HepG2 (cell line): ENCODE data around the gene BOD1L1.

Experiments used
- EP300 ChIP-seq, 3 experiments: sonication (generic) in 1 of 3; formaldehyde crosslinking in 1 of 3; IDR thresholded peaks; 2 replicates each; pipeline versions ENCODE4 v1.5.1 to v1.6.1; 2011 to 2020; ENCODE audit warnings: low read depth in 2 of 3, low read length in 2 of 3, borderline replicate concordance in 1 of 3, improper control_type of control experiment in 1 of 3, mild to moderate bottlenecking in 1 of 3, missing genetic modification reagents in 1 of 3, moderate library complexity in 1 of 3
- EZH2 ChIP-seq: conservative IDR thresholded peaks from 2 replicates; pipeline ENCODE4 v1.6.1; 2012; ENCODE audit warnings: mild to moderate bottlenecking, low read depth, low read length, moderate library complexity
- HNRNPH1 ChIP-seq: fragments of 200-400 bp; formaldehyde crosslinking; optimal IDR thresholded peaks from 2 replicates; pipeline ENCODE3; 2017; ENCODE audit warnings: mild to moderate bottlenecking, low read depth, low read length
- JUNB ChIP-seq: sonication (generic); formaldehyde crosslinking; IDR thresholded peaks from 2 replicates; pipeline ENCODE4 v1.8.0; 2022; ENCODE audit warnings: missing genetic modification reagents, mild to moderate bottlenecking, borderline replicate concordance
- KDM5A ChIP-seq: fragments of 200-600 bp; sonication (generic); IDR thresholded peaks from 2 replicates; pipeline ENCODE4 v1.7.0; 2018; ENCODE audit warnings: antibody characterized with exemption, mild to moderate bottlenecking, low read length, borderline replicate concordance
- ONECUT2 ChIP-seq: sonication (generic); formaldehyde crosslinking; IDR thresholded peaks from 2 replicates; pipeline ENCODE4 v1.4.0; 2020; ENCODE audit warnings: missing genetic modification reagents
- POLR2A ChIP-seq, 2 experiments: IDR thresholded peaks; 2 replicates each; pipeline ENCODE4 v1.6.1; 2011; ENCODE audit warnings: low read depth in 2 of 2, low read length in 2 of 2, mild to moderate bottlenecking in 1 of 2, moderate library complexity in 1 of 2; ENCODE audit not compliant: insufficient read depth in 1 of 2
- RAD21 ChIP-seq: fragments of 450-650 bp; formaldehyde crosslinking; IDR thresholded peaks from 2 replicates; pipeline ENCODE4 v1.5.0; 2020; ENCODE audit warnings: mild to moderate bottlenecking
- ZNF496 ChIP-seq: sonication (generic); formaldehyde crosslinking; IDR thresholded peaks from 2 replicates; pipeline ENCODE4 v1.8.1; 2023; ENCODE audit warnings: mild to moderate bottlenecking, moderate library complexity, missing genetic modification reagents; ENCODE audit not compliant: insufficient replicate concordance
- TF ChIP-seq, protein P1 (sequence below): sonication (generic); formaldehyde crosslinking; IDR thresholded peaks from 2 replicates; pipeline ENCODE4 v1.5.0; 2020; ENCODE audit warnings: mild to moderate bottlenecking, missing genetic modification reagents
- TF ChIP-seq, protein P2 (sequence below): sonication (generic); formaldehyde crosslinking; IDR thresholded peaks from 2 replicates; pipeline ENCODE4 v1.5.0; 2020; ENCODE audit warnings: mild to moderate bottlenecking, missing genetic modification reagents, moderate library complexity

DNA sequence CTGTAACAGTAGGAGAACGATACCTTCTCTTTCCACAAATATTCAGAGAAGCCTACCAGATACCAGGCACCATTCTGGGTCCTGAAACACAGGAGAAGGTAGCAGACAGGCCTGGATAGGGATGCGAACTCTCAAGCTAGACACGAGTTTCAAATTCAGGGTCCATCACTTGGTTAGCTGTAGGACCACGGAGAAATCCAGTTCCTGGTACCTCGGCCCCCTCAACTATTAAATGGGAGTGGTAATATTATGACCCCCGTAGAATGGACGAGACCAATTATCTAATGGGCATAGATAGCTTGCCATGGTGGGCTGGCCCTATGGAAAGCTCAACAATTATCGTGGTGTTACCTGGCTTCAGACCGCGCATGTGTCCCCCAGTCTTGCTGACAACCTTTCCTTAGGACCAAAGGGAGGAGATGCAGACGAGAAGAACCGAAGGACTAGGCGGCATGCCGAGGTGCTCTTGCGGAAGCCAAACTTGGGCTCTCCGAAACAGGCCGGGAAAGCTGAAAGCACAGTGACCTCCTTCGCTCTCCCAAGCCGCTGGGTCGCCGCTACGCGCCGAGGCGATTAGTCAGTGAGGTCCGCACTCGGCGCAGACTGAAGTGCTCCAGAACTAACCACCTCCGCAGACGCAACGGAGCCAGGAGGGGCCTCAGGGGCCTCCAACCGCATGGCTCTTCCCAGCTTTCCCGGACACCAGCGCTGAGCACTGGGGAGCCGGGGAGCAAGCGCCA, 102.9 kb downstream of the BOD1L1 start:
- no peak for TF ChIP-seq ONECUT2 (CRISPR knock-in tag)
- TF ChIP-seq ZNF496: no peak
- TF ChIP-seq EZH2: no peak
- no peak for TF ChIP-seq JUNB (CRISPR knock-in tag)
- no peak for TF ChIP-seq HNRNPH1
- TF ChIP-seq, protein P1, sequence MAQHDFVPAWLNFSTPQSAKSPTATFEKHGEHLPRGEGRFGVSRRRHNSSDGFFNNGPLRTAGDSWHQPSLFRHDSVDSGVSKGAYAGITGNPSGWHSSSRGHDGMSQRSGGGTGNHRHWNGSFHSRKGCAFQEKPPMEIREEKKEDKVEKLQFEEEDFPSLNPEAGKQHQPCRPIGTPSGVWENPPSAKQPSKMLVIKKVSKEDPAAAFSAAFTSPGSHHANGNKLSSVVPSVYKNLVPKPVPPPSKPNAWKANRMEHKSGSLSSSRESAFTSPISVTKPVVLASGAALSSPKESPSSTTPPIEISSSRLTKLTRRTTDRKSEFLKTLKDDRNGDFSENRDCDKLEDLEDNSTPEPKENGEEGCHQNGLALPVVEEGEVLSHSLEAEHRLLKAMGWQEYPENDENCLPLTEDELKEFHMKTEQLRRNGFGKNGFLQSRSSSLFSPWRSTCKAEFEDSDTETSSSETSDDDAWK: no peak
- TF ChIP-seq RAD21 (CRISPR knock-in tag): no peak
- TF ChIP-seq KDM5A: no peak
- no peak for TF ChIP-seq EP300 (IDR thresholded peaks at IDR 0.05; ENCODE audit: low read depth in 2 of 2, low read length in 2 of 2)
- TF ChIP-seq EP300 (CRISPR knock-in tag; IDR thresholded peaks at IDR 0.05; ENCODE audit: borderline replicate concordance): no peak
- TF ChIP-seq, protein P2, sequence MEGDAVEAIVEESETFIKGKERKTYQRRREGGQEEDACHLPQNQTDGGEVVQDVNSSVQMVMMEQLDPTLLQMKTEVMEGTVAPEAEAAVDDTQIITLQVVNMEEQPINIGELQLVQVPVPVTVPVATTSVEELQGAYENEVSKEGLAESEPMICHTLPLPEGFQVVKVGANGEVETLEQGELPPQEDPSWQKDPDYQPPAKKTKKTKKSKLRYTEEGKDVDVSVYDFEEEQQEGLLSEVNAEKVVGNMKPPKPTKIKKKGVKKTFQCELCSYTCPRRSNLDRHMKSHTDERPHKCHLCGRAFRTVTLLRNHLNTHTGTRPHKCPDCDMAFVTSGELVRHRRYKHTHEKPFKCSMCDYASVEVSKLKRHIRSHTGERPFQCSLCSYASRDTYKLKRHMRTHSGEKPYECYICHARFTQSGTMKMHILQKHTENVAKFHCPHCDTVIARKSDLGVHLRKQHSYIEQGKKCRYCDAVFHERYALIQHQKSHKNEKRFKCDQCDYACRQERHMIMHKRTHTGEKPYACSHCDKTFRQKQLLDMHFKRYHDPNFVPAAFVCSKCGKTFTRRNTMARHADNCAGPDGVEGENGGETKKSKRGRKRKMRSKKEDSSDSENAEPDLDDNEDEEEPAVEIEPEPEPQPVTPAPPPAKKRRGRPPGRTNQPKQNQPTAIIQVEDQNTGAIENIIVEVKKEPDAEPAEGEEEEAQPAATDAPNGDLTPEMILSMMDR (CRISPR knock-in tag): no peak
- no peak for TF ChIP-seq POLR2A (IDR thresholded peaks at IDR 0.05; ENCODE audit: insufficient read depth in 1 of 2, low read depth in 2 of 2, low read length in 2 of 2)
